GM10847 (cell line): ENCODE measurements around the gene RAB15.

ENCODE experiments used
- POLR2A ChIP-seq: IDR thresholded peaks from 2 replicates; pipeline ENCODE4 v1.6.1; 2011; ENCODE audit not compliant: insufficient read length; ENCODE audit errors: extremely low read depth

Gene RAB15

DNA sequence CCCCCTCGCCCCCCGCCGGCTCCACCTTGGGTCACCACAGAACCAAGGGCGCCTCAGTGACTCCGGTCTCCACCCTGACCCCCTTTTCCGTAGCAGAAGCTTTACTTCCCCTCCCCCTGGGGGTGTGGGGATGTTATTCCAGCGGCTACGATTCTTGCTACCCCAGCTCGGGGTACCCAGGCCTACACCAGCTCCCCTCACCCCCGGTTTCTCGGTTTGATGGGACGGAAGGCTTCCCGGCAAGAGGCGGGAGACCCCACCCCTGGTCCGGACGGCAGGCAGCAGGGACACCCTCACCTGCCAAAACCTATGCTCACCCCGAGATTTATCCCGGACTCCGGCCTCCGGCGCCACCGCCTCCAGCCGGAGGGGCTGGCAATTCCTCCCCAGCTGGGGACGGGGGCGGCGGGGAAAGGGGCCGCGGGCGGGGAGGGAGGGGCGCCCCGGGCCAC is 619 bp downstream of the RAB15 start:
- no peak for TF ChIP-seq POLR2A

DNA sequence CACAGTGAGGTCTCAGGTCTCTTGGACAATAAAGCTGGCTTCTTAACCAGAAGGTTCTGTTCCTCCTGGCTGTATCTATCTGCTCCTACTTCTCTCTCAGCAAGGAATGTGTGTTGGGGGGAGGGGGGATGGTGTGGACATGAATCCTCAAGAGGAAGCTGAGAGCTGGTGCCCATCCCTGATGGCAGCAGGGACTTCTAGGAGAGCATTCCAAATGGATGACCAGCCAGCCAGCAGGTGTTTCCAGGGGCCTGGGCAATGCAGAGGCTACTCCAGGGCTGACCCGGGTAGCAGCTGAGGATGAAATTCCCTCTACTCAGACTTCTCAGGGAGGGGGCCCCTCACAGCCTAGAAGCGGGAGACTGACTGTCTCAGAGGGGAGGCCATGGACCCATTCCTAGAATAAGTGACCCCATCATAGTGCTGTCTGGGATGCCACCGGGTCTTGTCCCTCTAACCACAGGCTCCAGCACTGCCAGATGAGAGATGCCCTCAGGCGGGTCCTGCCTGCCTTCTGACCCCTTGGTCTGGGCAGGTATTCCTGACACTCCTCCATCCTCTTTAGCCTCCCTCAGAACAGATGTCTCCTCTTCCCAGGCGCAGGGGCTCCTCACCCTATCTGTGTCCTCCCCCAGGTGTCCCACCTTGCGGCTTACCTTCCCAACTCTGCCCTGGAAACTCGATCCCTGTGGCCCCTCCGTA is 1.2 kb downstream of the RAB15 start:
- TF ChIP-seq POLR2A = no peak

DNA sequence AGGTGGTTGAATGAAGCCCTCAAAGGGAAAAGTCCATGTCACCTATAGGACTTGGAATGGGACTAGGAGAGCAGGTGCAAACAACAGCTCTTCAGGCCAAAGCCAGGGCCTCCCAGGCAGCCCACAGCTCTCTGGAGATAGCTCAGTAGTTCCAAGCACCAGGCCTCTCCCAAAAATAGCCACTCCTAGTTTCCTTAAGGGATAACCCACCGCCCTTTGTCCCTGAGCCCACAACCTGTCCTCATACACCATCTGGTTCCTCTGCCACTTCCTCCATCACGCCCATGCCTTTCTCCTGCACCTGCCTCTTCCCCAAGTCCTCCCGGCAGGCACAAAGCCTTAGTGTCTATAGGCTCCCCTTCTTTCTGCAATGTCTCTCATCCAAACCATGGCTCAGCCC is 2.1 kb downstream of the RAB15 start:
- TF ChIP-seq POLR2A = no peak

DNA sequence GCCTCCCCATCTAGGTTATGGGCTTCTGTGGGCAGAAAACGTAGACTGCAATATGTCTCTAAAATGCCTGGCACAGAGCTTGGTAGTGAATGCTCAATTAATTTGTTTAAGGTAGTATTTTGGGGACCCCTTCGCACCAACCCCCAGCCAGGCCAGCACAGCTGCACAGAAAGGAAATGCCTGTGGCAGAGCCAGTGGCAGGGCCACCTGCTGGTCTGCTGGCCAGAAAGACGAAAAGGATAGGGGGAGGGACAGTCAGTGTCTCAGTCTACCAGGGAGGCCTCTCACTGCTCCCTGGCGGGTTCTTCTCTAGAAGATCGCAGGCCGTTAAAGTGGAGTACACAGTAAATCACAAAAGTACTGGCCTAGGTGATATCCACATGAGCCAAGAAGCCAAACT is 3.5 kb downstream of the RAB15 start:
- no peak for TF ChIP-seq POLR2A

DNA sequence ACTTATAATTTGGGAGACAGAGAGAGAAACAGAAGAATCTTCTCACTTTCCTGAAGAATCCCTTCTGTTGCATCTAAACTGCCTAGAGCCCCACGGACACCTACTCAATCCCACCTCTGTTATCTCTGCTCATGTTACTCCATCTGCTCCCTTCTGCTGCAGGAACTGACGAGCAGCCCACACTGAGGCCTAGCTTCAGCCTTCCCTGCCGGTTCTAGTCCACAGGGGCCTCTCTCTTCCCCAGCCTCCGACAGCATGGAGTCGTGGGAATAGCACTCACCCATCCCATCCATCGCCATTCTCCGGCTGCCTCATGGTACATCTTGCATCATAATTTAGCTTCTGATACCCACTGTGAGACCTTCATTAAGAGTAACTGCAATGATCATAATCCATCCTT is 4.0 kb downstream of the RAB15 start:
- TF ChIP-seq POLR2A = no peak

DNA sequence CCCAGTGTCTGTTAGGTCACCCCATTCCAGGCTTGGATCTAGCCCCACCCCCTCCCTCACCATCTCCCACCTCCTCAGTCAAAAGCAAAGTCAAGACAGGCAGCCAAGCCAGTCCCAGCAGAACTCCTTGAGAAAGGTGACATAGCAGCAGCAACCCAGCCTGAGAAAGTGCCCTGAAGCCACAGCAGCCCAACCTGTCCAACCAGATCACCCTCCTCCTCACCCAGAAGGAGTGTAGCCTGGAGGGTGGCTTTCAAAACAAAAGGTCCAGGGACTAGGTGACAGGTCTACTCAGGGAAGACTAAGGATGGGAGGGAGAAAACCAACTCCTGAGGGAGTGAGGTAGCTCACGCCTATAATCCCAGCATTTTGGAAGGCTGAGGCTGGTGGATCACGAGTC is 5.2 kb downstream of the RAB15 start:
- TF ChIP-seq POLR2A = no peak

DNA sequence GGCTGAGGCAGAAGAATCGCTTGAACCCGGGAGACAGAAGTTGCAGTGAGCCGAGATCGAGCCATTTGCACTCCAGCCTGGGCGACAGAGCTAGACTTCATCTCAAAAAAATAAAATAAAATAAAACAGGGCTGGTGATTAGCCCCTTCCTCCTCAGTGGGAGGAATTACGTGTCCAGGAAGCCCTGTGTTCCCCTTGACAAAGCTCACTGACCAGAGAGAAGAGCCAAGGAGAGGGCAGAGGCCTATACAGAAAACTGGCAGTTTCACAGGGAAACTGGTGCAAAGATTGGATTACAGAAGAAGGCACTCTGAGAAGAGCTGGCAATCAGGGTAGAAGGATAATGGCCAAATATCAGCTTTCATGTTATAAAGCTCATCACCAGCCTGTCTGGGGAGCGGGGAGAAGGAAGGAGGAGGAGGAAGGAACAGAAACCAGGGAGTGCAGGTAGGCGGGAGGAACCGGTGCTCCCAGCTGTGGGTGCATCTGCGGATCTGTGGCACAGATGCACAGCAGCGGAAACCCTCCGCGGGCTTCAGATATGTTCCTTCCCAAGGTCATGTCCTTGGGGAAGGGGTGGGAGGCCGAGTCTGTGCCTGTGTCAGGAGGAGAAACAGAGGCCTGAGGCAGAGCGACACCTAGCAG is 6.7 kb downstream of the RAB15 start:
- TF ChIP-seq POLR2A = no peak

DNA sequence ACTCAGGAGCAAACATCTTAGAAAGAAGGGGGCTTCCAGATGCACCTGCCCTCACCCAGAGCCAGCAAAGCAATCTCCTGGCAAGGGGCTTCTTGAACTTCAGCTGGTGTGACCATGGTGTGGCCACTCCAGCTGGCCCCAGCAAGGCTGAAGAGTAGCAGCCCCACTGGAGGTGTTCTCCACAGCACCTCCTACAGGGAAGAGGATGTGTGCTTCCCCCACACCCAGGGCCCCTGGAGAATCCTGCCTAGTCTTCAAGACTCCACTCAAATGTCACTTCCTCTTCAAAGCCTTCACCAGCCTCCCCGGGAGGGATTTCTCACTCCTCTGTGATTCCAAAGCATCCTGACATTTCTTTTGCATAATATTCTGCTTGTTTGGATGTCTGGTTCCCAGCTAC is 8.5 kb downstream of the RAB15 start:
- TF ChIP-seq POLR2A = no peak

DNA sequence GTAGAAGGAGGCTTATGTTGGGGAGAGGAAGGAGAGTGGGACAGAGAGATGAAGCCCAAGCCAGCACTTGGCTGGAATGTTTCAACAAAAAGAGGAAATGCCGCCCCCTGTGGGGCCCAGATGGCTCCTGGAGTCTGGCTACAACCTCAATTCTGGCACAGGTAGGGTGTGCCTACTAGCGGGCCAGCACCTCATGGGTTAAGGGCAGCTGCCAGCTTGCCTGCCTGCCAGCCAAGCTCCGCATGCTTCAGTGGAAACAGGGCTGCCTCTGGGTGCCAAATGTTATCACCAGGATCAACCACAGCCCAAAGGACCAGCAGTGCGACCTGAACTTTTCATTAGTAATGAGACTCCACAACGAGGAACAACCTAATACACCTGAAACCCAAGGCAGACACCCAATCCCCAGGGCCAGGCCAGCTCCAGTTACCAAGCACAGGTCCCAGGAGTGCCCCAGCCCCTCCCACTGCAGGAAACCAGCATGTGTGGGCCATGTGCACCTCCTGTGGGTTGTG is 11.3 kb downstream of the RAB15 start:
- TF ChIP-seq POLR2A = no peak

DNA sequence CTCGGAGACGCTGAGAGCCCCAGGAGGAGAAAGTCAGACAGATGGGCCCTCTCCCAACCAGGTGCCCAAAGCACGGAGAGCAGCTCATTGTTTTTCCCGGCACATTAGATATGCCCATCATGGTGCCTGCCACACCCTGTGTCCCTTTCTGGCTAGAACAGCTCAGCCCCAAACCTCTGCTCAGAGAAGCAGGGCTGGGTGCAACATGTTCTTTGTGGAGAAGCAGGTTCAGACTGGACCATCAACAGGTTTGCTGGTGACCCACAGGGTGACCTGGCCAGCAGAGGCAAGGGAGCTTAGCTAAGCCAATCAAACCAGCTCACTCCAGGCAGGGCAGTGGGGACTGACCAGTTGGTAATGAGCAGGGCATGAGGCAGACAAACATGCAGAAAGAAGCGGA is 13.4 kb downstream of the RAB15 start:
- TF ChIP-seq POLR2A = no peak

DNA sequence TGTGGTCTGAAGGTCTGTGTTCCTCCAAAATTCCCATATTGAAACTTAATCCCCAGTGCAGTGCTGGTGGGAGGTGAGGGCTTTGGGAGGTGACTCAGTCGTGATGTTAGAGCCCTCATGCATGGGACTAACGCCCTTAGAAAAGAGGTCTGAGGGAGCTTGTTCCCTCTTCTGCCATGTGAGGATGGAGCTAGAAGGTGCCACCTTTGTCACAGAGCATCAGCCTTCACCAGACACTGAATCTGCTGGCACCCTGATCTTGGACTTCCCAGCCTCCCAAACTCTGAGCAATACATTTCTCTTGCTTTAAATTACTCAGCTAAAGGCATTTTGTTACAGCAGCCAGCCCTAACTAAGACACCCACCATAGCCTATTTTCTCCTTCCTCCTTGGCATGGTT is 13.9 kb downstream of the RAB15 start:
- no peak for TF ChIP-seq POLR2A

DNA sequence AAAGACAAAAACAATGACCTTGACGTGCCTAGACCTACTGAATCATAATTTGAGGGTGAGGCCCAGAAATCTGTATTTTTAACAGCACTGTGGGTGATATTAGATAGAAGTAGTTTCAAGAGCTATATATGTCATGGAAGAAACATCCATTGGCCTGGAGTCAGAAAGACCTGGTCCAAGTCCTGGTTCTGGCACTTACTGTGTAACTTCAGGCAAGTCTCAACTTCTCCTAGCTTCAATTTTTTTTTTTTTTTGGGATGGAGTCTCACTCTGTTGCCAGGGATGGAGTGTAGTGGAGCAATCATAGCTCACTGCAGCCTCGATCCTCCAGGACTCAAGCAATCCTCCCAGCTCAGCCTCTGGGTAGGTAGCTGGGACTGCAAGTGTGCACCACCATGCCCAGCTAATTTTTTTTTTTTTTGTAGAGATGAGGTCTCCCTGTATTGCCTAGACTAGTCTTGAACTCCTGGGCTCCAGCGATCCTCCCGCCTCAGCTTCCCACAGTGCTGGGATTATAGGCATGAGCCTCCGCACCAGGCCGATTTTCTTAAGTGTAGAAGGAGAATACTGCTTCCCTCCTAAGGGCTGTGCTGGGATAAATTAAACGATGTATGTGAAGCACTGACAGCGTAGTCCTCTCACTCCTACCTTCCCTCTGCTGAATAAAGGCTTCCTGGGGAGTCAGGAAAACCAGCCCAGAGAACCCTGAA is 15.3 kb downstream of the RAB15 start:
- no peak for TF ChIP-seq POLR2A

DNA sequence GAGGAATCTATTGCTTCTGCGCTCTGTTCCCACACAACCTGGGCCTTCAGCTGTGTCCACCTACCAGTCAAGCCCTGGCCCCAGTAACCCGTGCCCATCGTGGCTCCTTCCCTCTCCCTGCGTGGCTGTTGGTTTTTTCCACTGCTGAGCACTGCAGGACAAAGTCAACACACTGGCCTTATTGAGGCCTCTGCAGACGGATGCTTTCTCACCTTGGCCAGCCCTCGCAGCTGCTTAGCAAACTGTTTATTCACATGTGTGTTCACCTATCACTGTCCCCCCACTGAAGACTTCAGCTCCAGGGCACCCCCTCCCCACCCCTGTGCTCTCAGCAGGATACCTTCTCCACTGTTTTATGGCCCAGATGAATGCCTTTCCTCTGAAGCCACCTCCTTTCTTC is 16.8 kb downstream of the RAB15 start:
- TF ChIP-seq POLR2A = no peak

DNA sequence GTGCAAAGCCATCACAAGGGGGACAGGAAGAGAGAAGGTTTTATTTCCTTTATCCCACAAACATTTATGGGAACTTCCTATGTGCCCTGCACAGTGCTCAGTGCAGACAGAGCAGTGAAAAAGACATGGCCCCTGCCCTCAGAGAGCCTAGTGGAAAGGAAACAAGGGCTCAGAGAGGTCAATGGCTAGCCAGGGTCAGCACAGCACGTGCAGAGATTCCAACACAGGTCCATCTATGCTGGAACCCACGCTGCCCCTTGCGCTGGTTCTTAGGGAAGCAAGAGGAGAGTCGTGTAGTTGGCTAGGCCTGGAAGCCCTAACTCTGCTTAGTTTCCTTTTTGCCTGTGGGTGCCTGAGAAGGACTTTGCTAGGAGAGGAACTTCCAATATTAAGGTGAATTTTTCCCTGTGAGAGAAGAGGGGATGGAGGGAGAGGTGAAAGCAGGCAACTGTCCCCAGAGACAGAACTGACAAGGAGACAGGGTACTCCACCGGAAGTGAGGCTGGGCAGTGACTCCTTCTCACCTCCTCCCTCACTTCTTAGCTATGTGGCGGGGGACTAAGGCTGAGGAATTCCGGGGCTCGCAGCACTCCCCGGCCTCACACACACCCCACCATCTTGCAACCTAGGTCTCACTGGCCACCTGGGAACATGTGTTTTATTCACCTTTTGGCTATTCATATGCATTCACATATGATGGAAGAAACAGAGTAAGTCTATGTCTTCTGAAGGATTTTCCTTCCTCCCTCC is 17.5 kb downstream of the RAB15 start:
- TF ChIP-seq POLR2A = no peak

DNA sequence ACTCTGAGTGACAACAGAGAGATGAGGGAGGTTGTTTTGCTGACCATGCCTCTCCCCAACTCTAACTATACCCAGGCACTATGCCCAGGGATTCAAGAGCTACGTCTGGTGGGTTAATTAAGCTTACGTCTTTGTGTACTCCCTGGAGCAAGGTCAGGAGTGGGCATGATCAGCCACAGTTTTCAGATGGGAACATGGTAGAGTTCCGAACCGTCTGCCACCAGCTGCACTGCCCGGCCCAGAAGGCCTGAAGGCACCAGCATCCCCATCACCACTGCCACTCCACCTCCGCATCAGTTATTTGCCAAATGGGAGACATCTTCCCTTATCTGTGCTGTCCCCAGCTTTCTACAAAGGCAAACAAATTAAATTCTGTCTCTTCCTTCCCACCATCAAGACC is 18.5 kb downstream of the RAB15 start:
- no peak for TF ChIP-seq POLR2A
